Measurements from ENCODE around the gene SPTLC1. TPM values are rescaled to one million over a fixed set of nuclear protein-coding genes. Genes with fewer than 3 reads are reported as not detected.
"Not testable (repeated sequence)": the region's sequence is repeated elsewhere in the genome, so short reads cannot be mapped to it uniquely, and the experiment has no call there.

SPTLC1 gene
- total RNA-seq, 1 donor from 2014 or later = 105 TPM

DNA sequence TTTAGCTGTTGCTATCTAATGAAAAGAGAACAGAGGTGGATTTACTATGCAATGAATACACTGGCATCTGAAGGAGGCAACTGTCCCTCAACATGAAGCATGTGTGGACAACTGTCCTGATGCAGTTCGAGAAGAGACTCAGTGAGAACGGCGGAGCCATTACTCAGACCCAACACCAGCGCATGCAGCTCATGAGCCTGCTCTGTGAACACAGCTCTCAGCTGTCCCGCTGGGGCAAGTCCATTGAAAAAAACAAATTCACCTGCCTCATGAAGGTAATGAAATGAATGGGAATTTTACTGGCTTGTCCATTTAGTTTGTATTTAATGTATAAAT is 78.8 kb downstream of the SPTLC1 start:
- DNase-seq (ENCODE audit: extremely low read depth, low read depth, low spot score) = no peak

DNA sequence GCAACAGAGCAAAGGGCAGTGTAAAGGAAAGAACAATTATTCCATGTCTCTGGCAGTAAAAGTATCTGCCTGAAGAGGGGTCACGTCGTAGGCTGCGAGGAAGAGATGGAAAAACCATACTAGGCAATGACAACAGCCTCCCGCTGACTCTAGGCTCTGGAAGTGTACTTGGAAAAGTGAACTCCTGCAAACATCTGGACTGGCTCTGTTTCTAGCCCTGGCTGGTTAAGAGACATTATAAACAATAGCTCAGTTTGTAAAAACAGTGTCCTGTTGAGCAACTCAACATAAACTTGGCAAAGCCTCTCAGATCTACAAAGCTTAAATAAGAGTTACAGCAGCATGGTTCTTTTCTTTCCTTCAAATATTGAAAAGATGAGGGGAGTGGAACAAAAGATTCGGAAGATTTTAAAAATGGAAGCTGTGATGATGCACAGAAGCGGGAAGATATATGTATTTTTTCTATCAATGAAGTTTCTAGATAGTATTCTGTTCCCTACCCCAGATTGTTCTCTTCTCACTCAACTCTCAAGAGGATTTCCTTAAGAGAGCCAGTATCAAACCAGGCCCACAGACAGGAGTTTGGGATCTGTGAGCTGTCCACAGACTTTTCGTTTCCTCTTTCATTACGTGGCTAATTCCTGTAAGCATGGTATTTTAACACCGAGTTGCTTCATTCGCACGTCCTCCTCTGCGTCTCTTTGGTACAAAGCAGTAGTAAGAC is 79.4 kb downstream of the SPTLC1 start:
- no peak for DNase-seq (ENCODE audit: extremely low read depth, low read depth, low spot score)

DNA sequence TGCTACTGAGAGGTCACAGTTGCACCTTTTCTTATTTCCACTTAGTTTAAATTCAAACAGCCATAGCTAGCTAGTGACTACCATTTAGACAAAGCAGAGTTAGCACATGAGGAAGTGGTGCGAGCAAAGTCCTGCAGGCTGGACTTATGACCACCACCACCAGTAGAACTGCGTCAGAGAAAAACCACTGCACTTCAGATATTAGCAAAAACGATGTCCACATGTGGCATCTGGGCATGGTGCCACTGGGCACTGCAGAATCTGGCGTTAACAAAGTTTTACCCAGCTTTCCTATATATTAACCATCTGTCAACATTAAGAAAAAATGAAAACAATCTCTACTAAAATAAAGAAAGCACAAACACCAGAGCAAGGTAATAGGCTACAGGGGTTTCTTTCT is 80.1 kb downstream of the SPTLC1 start:
- DNase-seq (ENCODE audit: extremely low read depth, low read depth, low spot score) = no peak

DNA sequence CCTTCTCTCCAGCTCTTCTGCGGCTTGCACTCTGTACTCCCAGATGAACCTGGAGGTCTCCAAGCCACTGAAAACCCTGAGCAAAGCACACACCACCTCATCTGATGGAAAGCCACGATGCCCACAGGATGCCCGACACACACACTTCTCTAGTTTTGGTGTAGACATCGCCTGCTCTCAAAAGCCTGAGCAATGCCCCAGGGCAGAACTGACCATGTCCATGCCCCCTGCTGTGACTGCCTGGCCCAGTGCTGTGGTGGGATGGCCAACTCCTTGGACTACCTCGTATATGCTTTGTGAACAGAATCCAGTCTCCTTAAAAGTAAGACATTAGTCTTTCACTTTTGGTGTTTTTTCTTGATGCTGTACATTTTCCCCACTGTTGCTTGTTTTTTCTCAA is 81.2 kb downstream of the SPTLC1 start:
- no peak for DNase-seq (ENCODE audit: extremely low read depth, low read depth, low spot score)

DNA sequence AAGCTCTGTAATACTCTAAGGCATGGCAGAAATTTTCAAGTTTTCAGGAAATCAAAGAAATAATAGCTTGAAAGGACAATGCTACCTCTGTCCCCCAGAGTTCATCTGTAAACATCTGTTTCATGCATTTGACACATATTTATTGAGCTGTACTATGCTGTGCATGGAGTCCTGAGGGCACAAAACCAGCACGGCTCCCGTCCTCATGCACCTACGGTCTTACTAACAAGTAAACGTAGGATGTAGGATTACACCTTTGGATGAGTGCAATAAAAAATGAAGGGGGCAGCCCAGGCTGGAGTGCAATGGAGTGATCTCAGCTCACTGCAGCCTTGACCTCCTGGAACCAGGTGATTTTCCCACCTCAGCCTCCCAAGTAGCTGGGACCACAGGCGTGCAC is 81.9 kb downstream of the SPTLC1 start:
- DNase-seq (ENCODE audit: extremely low read depth, low read depth, low spot score) = no peak

DNA sequence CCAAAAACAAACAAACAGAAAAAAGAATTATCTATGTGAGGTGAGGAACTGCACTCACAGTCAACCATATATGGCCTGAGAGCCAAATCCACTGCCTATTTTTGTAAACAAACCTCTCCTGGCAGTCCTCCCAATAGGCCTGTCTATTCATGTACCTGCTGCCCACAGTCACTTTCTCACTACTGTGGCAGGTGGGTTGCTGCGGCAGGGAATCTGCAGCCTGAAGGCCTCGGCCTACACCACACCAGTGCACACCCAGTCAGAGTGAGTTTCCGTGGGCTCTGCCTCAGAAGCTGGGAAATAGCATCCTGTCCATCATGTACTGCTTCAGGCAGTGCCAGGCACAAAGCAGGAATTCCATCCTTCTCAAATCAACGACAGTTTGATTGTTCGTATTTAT is 82.3 kb downstream of the SPTLC1 start:
- no peak for DNase-seq (ENCODE audit: extremely low read depth, low read depth, low spot score)

DNA sequence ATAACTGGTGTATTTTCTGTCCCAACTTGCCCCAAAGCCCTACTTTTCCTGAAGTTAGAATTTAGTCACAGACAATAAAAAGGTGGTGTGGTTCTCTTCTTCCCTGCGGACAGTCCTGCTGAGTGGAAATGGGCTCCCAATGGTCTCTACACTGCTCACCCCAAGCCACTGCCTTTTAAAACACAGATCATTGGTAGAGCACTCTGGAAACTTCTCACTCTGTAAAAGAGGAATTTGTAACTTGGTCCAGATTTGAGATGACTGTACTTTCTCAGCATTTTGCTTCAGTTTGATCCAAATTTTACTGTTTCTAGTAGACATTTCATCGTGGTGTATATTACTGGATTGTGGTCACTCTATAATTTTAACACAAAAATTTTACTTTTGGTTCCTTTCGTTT is 84.8 kb downstream of the SPTLC1 start:
- no peak for DNase-seq (ENCODE audit: extremely low read depth, low read depth, low spot score)

DNA sequence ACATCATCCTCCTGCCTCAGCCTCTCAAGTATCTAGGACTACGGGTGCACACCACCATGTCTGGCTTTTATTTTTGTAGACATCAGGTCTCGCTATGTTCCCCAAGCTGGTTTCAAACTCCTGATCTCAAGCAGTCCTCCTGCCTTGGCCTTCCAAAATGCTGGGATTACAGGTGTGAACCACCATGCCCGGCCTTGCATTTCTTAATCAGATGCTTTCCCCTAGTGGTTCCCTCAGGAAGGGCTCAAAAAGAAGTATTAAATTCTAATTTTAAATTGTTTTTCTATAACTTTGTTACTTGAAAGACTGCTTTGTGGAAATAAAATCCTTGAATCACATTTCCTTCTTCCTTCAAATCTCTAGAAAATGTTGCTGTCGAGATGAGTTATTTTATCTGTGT is 85.7 kb downstream of the SPTLC1 start:
- no peak for DNase-seq (ENCODE audit: extremely low read depth, low read depth, low spot score)

DNA sequence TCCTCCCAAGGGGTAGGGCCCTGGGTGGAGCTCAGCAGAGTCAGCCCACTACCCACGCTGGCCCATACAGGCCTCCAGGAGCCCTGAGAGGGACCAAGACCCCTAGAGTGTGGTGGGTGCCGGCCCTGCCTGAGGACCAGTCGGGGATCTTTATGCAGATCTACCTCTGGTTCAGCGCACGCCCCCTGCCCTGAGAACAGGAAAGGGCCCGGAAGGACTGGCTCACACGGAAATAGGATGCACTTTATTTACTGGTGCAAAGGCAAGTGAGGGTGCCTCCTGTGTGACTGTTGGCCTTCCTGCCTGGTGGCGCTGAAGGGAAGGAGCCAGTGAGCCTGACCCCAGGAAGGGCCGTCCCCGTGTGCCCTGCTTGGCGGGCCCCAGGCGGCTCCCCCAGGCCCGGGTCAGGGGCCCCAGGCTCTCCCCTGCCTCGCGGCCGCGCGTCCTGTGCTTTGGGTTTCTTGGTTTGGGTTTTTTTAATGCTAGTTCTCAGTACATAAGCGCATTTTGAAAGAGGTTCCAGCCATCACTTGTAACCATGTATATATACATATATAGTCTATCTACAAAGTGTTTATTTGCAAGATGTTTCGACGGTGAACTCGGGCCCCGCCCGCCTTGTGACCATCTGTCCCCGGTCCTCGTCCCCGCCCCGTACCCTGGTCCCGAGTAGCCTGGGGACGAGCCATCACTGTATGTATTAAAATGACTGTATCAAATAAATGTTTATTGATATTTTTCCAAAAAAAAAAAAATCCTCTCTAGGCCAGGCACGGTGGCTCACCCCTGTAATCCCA is 88.8 kb downstream of the SPTLC1 start:
- no peak for DNase-seq (ENCODE audit: extremely low read depth, low read depth, low spot score)

DNA sequence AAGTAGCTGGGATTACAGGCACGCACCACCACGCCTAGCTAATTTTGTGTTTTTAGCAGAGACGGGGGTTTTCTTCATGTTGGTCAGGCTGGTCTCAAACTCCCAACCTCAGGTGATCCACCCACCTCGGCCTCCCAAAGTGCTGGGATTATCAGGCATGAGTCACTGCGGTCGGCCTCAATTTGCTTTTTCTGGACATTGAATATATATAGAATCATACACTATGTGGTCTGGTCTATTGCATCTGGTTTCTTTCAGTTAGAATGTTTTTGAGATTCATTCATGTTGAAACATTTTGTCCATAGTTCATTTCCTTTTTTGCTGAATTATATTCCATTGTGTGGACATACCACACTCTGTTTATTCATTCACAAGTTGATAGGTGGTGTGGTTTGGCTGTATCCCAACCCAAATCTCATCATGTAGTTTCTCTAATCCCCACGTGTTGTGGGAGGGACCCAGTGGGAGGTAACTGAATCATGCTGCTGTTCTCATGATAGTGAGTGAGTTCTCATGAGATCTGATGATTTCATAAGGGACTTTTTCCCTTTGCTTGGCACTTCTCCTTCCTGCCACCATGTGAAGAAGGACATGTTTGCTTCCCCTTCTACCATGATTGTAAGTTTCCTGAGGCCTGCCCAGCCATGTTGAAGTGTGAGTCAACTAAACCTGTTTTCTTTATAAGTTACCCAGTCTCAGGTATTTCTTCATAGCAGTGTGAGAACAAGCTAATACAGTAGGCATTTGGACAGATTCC is 93.2 kb downstream of the SPTLC1 start:
- not testable (repeated sequence) for DNase-seq (ENCODE audit: extremely low read depth, low read depth, low spot score)

DNA sequence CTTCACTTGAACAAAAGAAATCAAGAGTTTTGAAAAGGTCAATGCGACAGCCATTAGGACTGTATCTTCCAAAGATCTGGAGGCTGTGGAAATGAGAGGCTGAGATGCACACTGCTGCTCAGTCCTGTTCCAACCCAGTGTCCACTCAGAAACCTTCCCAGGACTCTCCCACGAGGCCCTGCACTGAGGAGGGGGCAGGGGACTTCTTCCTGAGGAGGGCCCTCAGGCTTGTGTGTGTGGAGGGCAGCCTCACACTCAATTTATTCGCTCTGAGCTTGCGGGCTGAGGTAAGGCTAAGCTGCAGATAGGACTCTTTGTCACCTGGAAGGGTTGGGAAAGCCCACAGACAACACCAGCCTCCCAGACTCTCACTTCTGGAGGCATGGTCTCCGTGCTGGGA is 95.6 kb downstream of the SPTLC1 start:
- no peak for DNase-seq (ENCODE audit: extremely low read depth, low read depth, low spot score)

DNA sequence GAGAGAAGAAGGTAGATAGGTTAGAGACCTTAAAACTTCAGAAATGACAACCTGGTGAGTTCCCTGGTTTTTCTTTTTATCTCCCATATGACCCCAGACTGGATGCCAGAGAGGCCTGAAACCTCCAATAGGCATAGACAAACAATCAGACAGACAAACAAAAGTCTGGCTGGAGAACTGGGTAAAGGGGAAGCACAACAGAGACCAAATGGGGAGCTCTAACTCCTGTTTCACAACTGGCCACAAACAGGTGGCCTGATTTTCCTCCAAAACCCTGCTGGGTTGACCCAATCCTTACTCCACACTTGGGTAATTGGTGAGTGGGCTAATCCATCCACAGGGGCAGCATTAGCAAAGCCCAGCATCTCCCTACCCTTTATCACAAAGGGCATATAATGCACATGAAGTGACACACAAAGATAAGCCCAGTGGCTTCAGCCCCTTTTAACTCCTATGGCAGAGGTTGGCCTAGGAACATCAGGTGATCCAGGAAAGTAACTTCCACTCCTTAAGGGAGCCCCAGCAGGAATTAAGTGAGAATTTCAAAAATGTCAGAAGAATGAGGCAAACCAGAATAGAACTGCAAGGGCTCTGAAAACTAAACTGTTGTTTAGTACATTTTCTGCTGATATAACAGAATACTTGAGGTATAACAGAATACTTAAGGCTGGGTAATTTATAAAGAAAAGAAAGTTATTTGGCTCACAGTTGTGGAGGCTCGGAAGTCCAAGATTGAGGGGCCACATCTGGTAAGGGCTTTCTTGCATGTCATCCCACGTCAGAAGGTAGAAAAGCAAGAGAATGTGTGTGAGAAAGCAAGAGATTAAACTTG is 104.3 kb downstream of the SPTLC1 start:
- no peak for DNase-seq (ENCODE audit: extremely low read depth, low read depth, low spot score)

DNA sequence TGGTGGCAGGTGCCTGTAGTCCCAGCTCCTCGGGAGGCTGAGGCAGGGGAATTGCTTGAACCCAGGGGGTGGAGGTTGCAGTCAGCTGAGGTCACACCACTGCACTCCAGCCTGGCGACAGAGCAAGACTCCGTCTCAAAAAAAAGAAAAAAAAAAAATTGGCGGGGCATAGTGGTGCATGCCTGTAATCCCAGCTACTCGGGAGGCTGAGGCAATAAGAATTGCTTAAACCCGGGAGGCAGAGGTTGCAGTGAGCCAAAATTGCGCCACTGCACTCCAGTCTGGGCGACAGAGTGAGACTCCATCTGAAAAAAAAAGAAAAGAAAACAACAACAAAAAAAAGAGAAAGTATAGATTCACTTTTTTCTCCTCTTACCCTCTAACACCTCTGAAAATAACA is 105.0 kb downstream of the SPTLC1 start:
- not testable (repeated sequence) for DNase-seq (ENCODE audit: extremely low read depth, low read depth, low spot score)

DNA sequence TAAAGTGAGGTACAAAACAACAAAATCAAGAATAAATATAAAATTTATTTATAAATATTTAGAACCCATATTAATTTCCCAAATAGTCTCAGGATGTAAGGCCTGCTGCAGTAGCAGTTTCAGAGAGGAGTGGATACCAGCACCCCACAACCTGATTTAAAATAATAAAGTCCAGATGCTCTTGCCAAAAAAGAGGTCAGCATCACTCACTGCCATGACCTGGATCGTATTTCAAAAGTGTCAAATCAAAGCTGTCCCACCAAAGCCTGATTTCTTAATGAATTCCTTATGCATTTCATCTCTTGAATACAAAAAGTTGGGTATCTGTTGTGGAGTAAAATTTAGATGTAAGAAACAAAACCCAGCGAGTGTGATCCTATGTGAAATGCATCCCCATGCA is 107.2 kb downstream of the SPTLC1 start:
- no peak for DNase-seq (ENCODE audit: extremely low read depth, low read depth, low spot score)

DNA sequence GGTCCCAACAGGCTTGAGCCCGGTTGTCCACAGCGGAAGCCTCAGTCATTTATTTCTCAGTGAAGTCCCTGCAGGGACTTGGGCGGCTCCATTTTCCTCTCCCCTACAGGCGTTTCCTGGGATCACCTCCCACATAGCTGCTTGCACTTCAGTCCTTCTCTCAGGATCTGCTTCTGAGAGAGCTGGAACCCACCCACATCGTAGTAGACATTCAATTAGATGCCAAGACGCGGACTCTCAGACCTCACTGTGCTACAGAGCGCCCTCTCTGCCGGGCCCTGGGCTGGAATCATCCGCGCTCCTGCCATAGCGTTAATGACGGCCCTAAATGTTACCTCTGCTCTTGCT is 111.2 kb downstream of the SPTLC1 start:
- DNase-seq (ENCODE audit: extremely low read depth, low read depth, low spot score) = no peak

DNA sequence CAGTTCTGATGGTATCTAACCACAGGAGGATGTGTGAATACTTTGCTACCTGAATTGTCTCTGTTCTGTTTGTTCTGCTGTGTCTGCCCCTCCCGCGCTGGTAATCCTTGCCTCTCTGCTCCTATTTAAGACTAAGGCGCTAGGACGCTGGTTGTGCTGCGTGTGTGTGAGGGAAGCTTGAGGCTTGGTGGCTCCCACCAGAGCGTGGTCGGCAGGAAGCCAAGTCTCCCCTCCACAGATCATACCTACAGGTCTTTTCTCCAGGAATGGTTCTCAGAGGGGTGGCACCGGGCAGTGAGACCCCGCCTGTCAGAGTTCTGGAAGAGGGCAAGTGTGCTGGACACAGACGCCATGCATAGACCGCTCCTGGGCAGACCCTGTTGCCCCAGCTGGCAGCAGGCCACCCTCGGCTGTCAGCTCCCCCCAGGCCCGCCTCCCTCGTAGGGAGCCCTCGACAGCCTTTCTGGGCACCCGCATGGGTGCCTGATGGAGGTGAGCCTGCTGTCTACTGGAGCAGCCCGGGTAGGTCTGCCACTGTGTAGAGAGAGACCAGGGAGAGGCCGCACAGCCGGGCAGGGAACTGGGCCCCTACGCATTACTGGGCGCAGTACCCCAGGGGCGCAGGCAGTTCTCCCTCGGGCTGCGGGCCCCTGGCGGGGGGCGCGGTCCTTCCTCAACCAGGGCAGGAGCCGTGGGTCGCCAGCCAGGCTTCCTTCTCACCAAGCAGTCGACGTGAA is 111.7 kb downstream of the SPTLC1 start:
- DNase-seq (ENCODE audit: extremely low read depth, low read depth, low spot score) = no peak

DNA sequence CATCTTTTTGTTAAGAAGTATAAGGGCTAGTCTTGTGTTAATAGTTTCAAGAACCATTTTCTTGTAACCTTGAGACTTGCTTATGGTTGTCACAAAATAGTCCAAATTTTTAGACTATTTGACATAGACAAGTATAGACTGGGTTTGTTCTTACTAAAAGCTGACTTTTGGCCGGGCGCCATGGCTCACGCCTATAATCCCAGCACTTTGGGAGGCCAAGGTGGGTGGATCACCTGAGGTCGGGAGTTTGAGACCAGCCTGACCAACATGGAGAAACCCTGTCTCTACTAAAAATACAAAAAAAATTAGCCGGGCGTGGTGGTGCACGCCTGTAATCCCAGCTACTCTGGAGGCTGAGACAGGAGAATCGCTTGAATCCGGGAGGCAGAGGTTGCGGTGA is 113.3 kb downstream of the SPTLC1 start:
- DNase-seq (ENCODE audit: extremely low read depth, low read depth, low spot score) = not testable (repeated sequence)

DNA sequence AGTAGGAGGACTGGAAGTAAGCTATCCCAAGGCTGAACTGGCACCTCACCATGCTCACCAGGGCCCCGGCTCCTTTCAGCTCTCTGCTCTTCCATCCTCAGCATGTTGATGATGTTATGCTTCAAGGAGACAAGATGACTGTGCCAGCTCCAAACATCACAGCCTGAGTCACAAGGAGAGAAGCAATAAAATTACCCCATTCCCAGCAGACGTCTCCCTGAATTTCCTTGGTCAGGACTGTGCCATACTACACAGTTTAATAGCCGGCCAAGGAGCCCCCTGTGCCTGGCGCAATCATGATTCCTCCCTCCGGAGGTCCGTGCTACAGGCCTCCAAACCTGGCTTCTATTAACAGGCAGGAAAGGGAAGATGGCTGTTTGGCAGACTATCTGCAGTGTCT is 114.0 kb downstream of the SPTLC1 start:
- DNase-seq (ENCODE audit: extremely low read depth, low read depth, low spot score) = no peak

DNA sequence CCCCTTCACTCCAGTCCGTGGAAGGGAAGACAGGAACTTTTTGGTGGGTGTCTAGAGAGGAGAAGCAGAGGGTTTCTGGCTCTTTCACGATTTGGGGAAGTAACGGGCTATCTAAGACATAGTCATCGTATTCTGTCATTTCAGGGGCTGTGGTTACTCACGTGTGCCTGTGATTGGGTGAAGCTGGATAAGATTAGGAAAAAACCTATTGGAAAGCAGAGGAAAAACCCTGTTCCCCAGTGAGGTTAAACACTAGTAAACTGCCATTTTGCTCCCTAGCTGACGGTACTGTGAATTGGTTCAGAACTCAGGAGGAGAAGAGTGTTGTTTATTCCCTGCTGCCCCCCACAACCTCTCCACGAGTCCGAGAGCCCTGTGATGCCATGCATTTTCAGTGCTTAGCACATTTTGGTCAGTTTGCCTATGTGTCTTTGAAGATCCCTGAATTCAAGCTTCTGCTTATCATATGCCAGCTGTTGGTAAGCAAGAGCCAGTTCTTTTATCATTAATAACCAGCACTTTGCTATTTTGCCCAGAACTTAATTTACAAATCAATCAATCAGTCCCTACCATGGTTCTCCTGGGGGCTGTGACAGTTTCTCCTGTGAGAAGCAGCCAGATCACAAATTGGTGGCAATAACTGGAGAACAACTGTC is 120.1 kb downstream of the SPTLC1 start:
- no peak for DNase-seq (ENCODE audit: extremely low read depth, low read depth, low spot score)

DNA sequence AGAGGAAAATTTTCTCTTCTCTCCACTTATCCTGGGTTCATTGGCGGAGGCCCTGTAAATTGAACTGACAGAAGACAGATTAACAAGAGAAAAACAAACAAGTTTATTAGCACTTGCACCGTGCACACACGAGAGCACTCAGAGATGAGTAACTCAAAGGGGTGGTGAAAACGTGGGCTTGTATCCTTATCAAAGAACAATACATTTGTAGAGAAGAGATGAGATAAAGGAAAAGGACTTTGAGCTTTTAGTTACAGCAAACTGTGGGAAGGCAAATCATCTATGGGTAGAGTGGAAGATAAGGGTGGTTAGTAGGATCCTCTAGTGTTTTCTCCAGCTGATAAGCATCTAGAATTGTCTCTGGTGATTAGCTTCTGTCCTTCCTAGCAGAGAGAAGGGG is 120.8 kb downstream of the SPTLC1 start:
- no peak for DNase-seq (ENCODE audit: extremely low read depth, low read depth, low spot score)
